Measurements from ENCODE around the gene PDE3B.

The PDE3B gene

DNA sequence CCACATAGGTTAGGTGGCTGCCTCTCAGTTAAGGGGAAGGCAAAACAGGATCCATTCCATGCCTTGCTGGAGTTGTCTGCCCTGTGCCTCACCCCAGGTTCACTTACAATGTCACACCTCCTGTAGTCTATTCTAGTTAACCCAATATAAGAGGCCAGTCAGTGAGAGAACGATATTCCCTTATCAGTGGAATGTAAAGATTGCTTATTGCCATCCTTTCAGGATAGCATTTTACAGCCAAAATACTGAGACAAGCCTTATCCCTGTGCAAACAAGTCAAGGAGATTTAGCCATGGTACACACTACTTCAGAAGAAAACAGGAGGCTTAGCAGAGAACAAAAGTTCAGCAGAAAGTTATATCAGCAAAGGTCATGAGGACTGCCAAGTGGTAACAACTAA lies 242.9 kb downstream of the PDE3B start:
- Histone ChIP-seq H3K9ac (no peak overlapping the region), H3K36me3 (ENCODE audit: control insufficient read depth, insufficient read depth, low read length) (no peaks in the 10 kb centered on the region), H3K27me3 (ENCODE audit: control insufficient read depth, insufficient read depth, low read length) (no peaks in the 10 kb centered on the region), H3K27ac (no peak overlapping the region), H3K4me1 (no peaks in the 10 kb centered on the region), H3K9me3 (ENCODE audit: control insufficient read depth, low read length) (no peaks in the 10 kb centered on the region), H3K79me2 (no peaks in the 10 kb centered on the region), H3K4me2 (ENCODE audit: low read length) (no peak overlapping the region), H2AFZ (no peak overlapping the region), H3K4me3 (ENCODE audit: low read depth, low read length) (no peak overlapping the region)
- TF ChIP-seq, protein P1, sequence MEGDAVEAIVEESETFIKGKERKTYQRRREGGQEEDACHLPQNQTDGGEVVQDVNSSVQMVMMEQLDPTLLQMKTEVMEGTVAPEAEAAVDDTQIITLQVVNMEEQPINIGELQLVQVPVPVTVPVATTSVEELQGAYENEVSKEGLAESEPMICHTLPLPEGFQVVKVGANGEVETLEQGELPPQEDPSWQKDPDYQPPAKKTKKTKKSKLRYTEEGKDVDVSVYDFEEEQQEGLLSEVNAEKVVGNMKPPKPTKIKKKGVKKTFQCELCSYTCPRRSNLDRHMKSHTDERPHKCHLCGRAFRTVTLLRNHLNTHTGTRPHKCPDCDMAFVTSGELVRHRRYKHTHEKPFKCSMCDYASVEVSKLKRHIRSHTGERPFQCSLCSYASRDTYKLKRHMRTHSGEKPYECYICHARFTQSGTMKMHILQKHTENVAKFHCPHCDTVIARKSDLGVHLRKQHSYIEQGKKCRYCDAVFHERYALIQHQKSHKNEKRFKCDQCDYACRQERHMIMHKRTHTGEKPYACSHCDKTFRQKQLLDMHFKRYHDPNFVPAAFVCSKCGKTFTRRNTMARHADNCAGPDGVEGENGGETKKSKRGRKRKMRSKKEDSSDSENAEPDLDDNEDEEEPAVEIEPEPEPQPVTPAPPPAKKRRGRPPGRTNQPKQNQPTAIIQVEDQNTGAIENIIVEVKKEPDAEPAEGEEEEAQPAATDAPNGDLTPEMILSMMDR (IDR thresholded peaks at IDR 0.05), result no peak

DNA sequence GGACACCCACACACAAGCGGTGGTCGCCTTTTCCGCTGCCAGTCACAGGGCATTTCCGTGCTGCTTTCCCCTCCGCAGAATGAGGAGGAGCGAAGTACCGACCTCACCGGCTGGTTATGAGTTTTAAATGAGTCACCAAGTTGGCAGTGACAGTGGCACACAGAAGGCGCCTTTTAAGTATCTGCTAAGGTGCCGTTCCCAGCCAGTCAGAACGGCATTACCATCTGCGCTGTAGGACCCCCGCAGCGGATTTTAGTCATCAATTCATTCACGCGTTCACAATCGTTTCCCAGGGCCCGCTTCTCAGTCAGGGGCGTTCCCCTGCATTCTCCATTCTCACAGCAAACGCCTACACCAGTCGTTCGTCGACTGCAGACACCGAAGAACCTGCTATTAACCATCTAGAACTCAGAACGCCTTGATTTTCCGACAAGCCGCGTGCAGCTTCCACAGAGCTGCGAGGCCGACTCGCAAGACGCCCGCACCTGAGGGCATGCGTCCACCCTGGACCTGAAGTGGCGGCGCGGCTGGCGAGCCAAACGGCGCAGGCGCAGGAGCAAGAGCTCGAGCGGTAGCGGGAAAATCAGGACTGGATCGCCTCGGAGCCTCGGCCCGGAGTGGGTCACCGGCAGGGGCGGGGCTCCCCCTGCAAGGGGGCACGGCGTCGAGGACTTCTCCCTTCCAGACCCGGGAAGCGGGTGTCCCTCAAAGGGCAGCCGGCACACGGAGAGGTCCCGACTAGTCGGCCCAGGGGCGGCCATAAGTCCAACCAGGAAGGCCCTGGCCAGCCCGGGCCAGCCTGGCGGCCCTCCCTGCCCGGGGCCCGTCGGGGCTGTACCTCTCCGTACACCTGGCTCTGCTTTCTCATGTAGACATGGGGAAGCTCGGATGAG lies 247.8 kb downstream of the PDE3B start:
- H3K27me3 ChIP-seq (ENCODE audit: control insufficient read depth, insufficient read depth, low read length), result no peaks in the 10 kb centered on the region
- H3K4me2 ChIP-seq (ENCODE audit: low read length), result peak overlapping the region; percentile 91
- H3K4me3 ChIP-seq (ENCODE audit: low read depth, low read length), result peak overlapping the region; percentile 83
- no peaks in the 10 kb centered on the region for H3K9me3 ChIP-seq (ENCODE audit: control insufficient read depth, low read length)
- H3K4me1 ChIP-seq, result no peaks in the 10 kb centered on the region
- H3K79me2 ChIP-seq, result no peaks in the 10 kb centered on the region
- H3K36me3 ChIP-seq (ENCODE audit: control insufficient read depth, insufficient read depth, low read length), result no peaks in the 10 kb centered on the region
- H2AFZ ChIP-seq, result peak overlapping the region; percentile 86
- H3K27ac ChIP-seq, result peak overlapping the region; percentile 54
- TF ChIP-seq, protein P1 (IDR thresholded peaks at IDR 0.05), result no peak
- peak overlapping the region; percentile 67 for H3K9ac ChIP-seq

DNA sequence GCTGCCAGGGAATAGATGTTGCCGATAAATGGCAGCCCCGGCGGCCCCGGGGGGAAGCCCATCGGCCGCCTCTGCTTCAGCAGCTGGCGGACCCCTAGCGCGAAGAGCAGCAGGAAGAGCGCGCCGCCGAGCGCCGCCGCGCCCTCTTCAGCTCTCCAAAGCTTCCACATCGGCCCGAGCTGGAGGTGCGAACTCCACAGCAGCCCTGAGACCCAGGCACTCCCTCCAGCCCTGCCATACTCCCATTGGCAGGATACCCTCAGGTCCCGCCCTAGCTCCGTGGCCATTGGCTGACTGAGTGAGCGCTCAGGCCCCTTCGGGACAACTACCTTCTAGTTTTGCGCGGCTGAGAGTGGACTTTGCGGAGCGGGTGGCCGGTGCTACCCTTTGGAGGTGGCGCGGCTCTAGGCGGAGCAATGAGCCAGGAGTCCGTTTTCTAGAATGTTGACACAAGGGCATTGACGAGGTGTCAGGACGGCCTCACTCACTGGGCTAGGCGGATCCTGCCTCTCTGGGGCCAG lies 248.5 kb downstream of the PDE3B start, which contains the start of gene CYP2R1:
CYP2R1 (minus strand) TSS at position 196 of the 521 bp plus-strand sequence; CDS start at position 170, 26 bp downstream.
- TF ChIP-seq, protein P1 (IDR thresholded peaks at IDR 0.05), result no peak
- no peaks in the 10 kb centered on the region for H3K27me3 ChIP-seq (ENCODE audit: control insufficient read depth, insufficient read depth, low read length)

DNA sequence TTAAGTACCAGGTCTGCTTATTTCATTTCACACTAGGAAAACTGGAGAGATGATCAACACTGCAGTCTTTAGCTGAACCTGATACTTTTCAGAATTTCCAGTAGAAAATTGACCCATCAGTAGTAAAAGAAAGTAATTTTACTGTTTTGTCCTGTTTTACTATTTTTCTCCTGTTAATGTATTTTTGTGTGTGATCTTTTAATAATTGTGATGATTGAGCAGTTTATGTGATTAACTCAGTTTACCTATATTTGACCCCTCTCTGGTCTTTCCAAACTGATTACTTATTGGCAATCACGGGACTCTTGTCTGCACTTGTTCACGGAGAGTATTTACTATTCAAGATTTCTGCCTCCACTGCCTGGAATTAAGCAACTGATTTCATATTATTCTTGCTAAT lies 249.0 kb downstream of the PDE3B start:
- no peak overlapping the region for H3K9ac ChIP-seq
- peak overlapping the region; percentile 86 for H2AFZ ChIP-seq
- no peaks in the 10 kb centered on the region for H3K9me3 ChIP-seq (ENCODE audit: control insufficient read depth, low read length)
- no peaks in the 10 kb centered on the region for H3K36me3 ChIP-seq (ENCODE audit: control insufficient read depth, insufficient read depth, low read length)
- no peaks in the 10 kb centered on the region for H3K4me1 ChIP-seq
- no peak overlapping the region for H3K27ac ChIP-seq
- H3K4me3 ChIP-seq (ENCODE audit: low read depth, low read length), result peak overlapping the region; percentile 83
- no peaks in the 10 kb centered on the region for H3K79me2 ChIP-seq
- no peaks in the 10 kb centered on the region for H3K27me3 ChIP-seq (ENCODE audit: control insufficient read depth, insufficient read depth, low read length)
- TF ChIP-seq, protein P1 (IDR thresholded peaks at IDR 0.05), result no peak
- peak overlapping the region; percentile 91 for H3K4me2 ChIP-seq (ENCODE audit: low read length)

More for the DNA sequence above, 248.5 kb downstream of the PDE3B start, which contains the start of gene CYP2R1:
- Histone ChIP-seq H3K36me3 (ENCODE audit: control insufficient read depth, insufficient read depth, low read length) (no peaks in the 10 kb centered on the region), H3K4me3 (ENCODE audit: low read depth, low read length) (peak within 1 kb of the TSS; percentile 83), H2AFZ (peak within 1 kb of the TSS; percentile 86), H3K27ac (peak within 1 kb of the TSS; percentile 54), H3K4me2 (ENCODE audit: low read length) (peak within 1 kb of the TSS; percentile 91), H3K4me1 (no peaks in the 10 kb centered on the region), H3K79me2 (no peaks in the 10 kb centered on the region), H3K9ac (peak within 1 kb of the TSS; percentile 67), H3K9me3 (ENCODE audit: control insufficient read depth, low read length) (no peaks in the 10 kb centered on the region)
